LNCAP (cell line): Measurements from ENCODE around the gene SOX8.

Source experiments
- CTCF ChIP-seq: fragments of 450-650 bp; IDR thresholded peaks from 2 replicates; pipeline ENCODE4 v1.5.1; 2017; ENCODE audit warnings: mild to moderate bottlenecking

SOX8 gene

GRCh38 chr16:989354-989814 is 7.8 kb downstream of the SOX8 start:
- no peak for TF ChIP-seq CTCF

GRCh38 chr16:990516-991291 is 9.1 kb downstream of the SOX8 start:
- TF ChIP-seq CTCF = no peak

GRCh38 chr16:991345-991744 is 9.8 kb downstream of the SOX8 start:
- TF ChIP-seq CTCF = no peak

- TF ChIP-seq CTCF = no peak
These were observed 10.2 kb downstream of the SOX8 start for GRCh38 chr16:991773-992172.

- TF ChIP-seq CTCF = no peak
These were observed 12.2 kb downstream of the SOX8 start for GRCh38 chr16:993731-994130.

- no peak for TF ChIP-seq CTCF
These were observed 13.5 kb downstream of the SOX8 start for GRCh38 chr16:995087-995486.

- no peak for TF ChIP-seq CTCF
These were observed 14.2 kb downstream of the SOX8 start for GRCh38 chr16:995783-996182.

GRCh38 chr16:996681-997080 is 15.1 kb downstream of the SOX8 start:
- no peak for TF ChIP-seq CTCF
